T-helper 2 cell treated with Interferon-gamma antibody and Interleukin-4, amounts not matched to agents 5 μg/mL and 100 μg/mL, for 36 hours (primary cell): Measurements from ENCODE around the gene FGF22.
"Not testable (repeated sequence)": the region's sequence is repeated elsewhere in the genome, so short reads cannot be mapped to it uniquely, and the experiment has no call there.

Experiments used
- DNase-seq: peaks from one replicate; pipeline ENCODE4 v3.0.0; 2021; ENCODE audit warnings: low spot score
- H3K27ac Mint-ChIP-seq: one replicate; pipeline ENCODE4 v1.8.0; 2021; ENCODE audit warnings: mild to moderate bottlenecking, mixed read lengths
- H3K27me3 Mint-ChIP-seq: one replicate; pipeline ENCODE4 v1.8.0; 2021; ENCODE audit warnings: low read depth, mixed read lengths
- H3K36me3 Mint-ChIP-seq: one replicate; pipeline ENCODE4 v1.8.0; 2021; ENCODE audit warnings: low read depth, mixed read lengths
- H3K4me1 Mint-ChIP-seq: one replicate; pipeline ENCODE4 v1.8.0; 2021; ENCODE audit warnings: low read depth, mixed read lengths
- H3K4me3 Mint-ChIP-seq: one replicate; pipeline ENCODE4 v1.8.0; 2022; ENCODE audit warnings: mild to moderate bottlenecking, moderate library complexity, mixed read lengths
- H3K9me3 Mint-ChIP-seq: one replicate; pipeline ENCODE4 v1.8.0; 2021; ENCODE audit warnings: mixed read lengths

FGF22 gene

GRCh38 chr19:602391-603301 is 37.0 kb upstream of the FGF22 start:
- H3K36me3 Mint-ChIP-seq: no peaks in the 10 kb centered on the region
- no peak overlapping the region for H3K4me3 Mint-ChIP-seq
- H3K4me1 Mint-ChIP-seq: no peaks in the 10 kb centered on the region
- DNase-seq: no peak
- no peaks in the 10 kb centered on the region for H3K27me3 Mint-ChIP-seq
- H3K9me3 Mint-ChIP-seq: no peaks in the 10 kb centered on the region
- no peak overlapping the region for H3K27ac Mint-ChIP-seq

DNA sequence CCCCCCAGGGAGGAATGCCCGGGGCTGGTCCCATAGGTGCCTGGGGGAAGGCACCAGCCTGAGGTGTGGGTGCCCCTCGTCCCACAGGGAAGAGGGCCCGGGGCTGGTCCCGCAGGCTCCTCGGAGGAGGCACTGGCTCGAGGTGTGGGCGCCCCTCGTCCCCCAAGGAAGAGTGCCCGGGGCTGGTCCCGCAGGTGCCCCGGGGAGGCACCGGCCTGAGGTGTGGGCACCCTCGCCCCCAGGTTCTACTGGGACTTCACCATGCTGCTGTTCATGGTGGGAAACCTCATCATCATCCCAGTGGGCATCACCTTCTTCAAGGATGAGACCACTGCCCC is 36.4 kb upstream of the FGF22 start:
- H3K4me3 Mint-ChIP-seq, DNase-seq, H3K4me1 Mint-ChIP-seq, H3K27ac Mint-ChIP-seq, H3K9me3 Mint-ChIP-seq, H3K27me3 Mint-ChIP-seq, H3K36me3 Mint-ChIP-seq: not testable (repeated sequence)

DNA sequence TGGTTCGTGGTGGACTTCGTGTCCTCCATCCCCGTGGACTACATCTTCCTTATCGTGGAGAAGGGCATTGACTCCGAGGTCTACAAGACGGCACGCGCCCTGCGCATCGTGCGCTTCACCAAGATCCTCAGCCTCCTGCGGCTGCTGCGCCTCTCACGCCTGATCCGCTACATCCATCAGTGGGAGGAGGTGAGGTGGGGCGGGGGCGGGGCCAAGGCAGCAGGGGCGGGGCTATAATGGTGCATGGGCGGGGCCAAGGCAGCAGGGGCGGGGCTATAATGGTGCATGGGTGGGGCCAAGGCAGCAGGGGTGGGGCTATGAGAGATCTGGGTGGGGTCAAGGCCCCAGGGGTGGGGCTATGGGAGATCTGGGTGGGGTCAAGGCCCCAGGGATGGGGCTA is 35.9 kb upstream of the FGF22 start:
- not testable (repeated sequence) for H3K4me3 Mint-ChIP-seq, DNase-seq, H3K4me1 Mint-ChIP-seq, H3K27ac Mint-ChIP-seq, H3K27me3 Mint-ChIP-seq, H3K36me3 Mint-ChIP-seq, H3K9me3 Mint-ChIP-seq

GRCh38 chr19:604355-604754 is 35.3 kb upstream of the FGF22 start:
- Mint-ChIP-seq H3K36me3 (no peaks in the 10 kb centered on the region), H3K4me1 (no peaks in the 10 kb centered on the region), H3K27ac (peak overlapping the region; percentile 36), H3K4me3 (no peak overlapping the region), H3K27me3 (no peaks in the 10 kb centered on the region), H3K9me3 (no peaks in the 10 kb centered on the region)
- peak; percentile 32 for DNase-seq

GRCh38 chr19:605061-605971 is 34.4 kb upstream of the FGF22 start:
- H3K4me1 Mint-ChIP-seq, H3K4me3 Mint-ChIP-seq, H3K36me3 Mint-ChIP-seq, H3K9me3 Mint-ChIP-seq, H3K27ac Mint-ChIP-seq, H3K27me3 Mint-ChIP-seq: not testable (repeated sequence)
- peak; percentile 38 for DNase-seq

DNA sequence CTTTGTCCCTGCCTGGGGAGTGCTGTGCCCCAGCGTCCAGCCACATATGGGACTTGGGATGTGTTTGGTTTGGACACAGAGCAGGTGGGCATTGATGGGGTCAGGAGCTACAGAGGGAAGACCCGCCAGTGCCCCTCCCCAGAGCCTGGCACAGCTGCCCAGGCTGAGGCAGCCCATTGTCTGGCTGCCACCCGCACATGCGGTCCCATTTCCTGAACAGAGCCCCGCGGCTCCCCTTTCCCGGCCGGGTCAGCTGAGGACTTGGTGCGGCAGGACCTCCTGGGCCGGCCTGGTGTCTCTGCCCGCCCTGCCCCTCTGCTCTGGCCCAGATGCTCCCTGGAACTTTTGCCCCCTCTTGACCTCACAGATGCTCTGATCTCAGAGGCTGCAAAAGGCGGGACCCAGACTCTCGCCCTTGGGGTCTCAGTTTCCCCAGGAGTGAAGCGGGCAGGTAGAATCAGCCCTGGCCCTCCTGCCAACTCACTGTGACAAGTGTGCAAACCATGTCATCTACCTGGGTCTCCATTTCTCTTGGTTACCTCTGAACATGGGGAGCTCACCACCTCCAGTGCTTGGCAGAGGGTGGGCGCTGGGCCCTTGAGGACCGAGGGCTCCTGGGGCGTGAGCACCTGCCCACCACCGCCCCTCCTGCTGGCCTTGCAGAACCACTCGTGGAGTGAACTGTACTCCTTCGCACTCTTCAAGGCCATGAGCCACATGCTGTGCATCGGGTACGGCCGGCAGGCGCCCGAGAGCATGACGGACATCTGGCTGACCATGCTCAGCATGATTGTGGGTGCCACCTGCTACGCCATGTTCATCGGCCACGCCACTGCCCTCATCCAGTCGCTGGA is 32.2 kb upstream of the FGF22 start:
- no peak overlapping the region for H3K4me3 Mint-ChIP-seq
- no peaks in the 10 kb centered on the region for H3K36me3 Mint-ChIP-seq
- H3K4me1 Mint-ChIP-seq: peaks cover 3% of the 10 kb centered on the region
- no peak for DNase-seq
- no peaks in the 10 kb centered on the region for H3K27me3 Mint-ChIP-seq
- H3K27ac Mint-ChIP-seq: peak overlapping the region; percentile 26
- H3K9me3 Mint-ChIP-seq: no peaks in the 10 kb centered on the region

- Mint-ChIP-seq H3K36me3 (no peaks in the 10 kb centered on the region), H3K9me3 (no peaks in the 10 kb centered on the region), H3K27ac (no peak overlapping the region), H3K4me1 (peaks cover 3% of the 10 kb centered on the region), H3K27me3 (no peaks in the 10 kb centered on the region), H3K4me3 (no peak overlapping the region)
- no peak for DNase-seq
Measured at GRCh38 chr19:608155-609003, 31.3 kb upstream of the FGF22 start.

GRCh38 chr19:609004-609346 is 30.7 kb upstream of the FGF22 start:
- Mint-ChIP-seq H3K9me3 (no peaks in the 10 kb centered on the region), H3K4me3 (no peak overlapping the region), H3K27ac (no peak overlapping the region), H3K4me1 (peaks cover 3% of the 10 kb centered on the region), H3K27me3 (no peaks in the 10 kb centered on the region), H3K36me3 (no peaks in the 10 kb centered on the region)
- DNase-seq: no peak

DNA sequence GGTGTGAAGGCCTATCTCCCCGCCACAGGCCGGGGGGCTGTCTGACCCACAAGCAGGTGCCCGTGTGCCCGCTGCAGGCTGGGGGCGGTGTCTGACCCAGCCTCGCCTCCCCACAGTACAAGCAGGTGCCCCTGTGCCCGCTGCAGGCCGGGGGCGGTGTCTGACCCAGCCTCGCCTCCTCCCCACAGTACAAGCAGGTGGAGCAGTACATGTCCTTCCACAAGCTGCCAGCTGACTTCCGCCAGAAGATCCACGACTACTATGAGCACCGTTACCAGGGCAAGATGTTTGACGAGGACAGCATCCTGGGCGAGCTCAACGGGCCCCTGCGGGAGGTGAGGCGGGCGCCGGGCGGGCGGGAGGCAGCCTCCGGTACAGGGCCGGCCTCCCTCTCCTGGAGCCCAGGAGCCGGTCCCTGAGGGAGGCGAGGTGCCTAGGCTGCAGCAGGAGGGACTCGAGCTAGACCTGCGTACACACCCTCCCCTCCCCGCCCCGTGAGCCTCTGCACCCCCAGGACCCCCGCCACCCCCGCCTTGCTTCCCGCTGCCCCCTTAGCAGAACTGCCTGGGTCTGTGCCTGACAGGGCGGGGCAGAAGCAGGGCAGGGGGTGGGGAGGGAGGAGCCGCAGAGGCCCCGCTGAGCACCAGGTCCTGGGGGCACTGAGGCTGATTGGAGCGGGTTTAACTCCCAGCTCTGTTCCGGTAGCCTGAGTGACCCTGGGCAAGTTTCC is 29.4 kb upstream of the FGF22 start:
- Mint-ChIP-seq H3K27ac (peak overlapping the region; percentile 96), H3K4me1 (peaks cover 3% of the 10 kb centered on the region), H3K36me3 (peaks cover 2% of the 10 kb centered on the region), H3K9me3 (no peaks in the 10 kb centered on the region), H3K4me3 (peak overlapping the region; percentile 88), H3K27me3 (no peaks in the 10 kb centered on the region)
- DNase-seq: no peak

GRCh38 chr19:610801-611480 is 28.7 kb upstream of the FGF22 start:
- peak; percentile 59 for DNase-seq

GRCh38 chr19:611481-611868 is 28.2 kb upstream of the FGF22 start:
- Mint-ChIP-seq H3K4me3 (peak overlapping the region; percentile 88), H3K36me3 (peaks cover 6% of the 10 kb centered on the region), H3K4me1 (peaks cover 3% of the 10 kb centered on the region), H3K27me3 (no peaks in the 10 kb centered on the region), H3K9me3 (no peaks in the 10 kb centered on the region), H3K27ac (peak overlapping the region; percentile 71)
- DNase-seq: peak; percentile 76

More at GRCh38 chr19:610801-611480, 28.7 kb upstream of the FGF22 start:
- Mint-ChIP-seq H3K4me1 (peaks cover 3% of the 10 kb centered on the region), H3K9me3 (no peaks in the 10 kb centered on the region), H3K27ac (peak overlapping the region; percentile 96), H3K36me3 (peaks cover 6% of the 10 kb centered on the region), H3K4me3 (peak overlapping the region; percentile 88), H3K27me3 (no peaks in the 10 kb centered on the region)

DNA sequence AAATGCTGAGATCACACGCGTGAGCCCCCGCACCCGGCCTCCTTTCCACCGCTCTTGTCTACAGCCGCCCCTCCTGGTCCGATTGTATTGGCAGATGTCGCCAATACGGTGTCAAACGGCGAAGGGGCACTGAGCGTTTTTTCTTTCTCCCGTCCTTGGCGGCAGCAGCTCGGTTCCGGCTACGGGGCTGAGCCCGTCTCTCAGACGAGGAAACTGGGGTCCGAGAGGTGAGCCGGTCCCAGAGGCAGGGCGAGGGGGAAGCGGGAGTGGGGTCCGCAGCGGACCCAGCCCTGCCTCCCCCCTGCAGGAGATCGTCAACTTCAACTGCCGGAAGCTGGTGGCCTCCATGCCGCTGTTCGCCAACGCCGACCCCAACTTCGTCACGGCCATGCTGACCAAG is 26.7 kb upstream of the FGF22 start:
- Mint-ChIP-seq H3K4me1 (peaks cover 3% of the 10 kb centered on the region), H3K4me3 (no peak overlapping the region), H3K9me3 (no peaks in the 10 kb centered on the region), H3K27ac (no peak overlapping the region), H3K36me3 (peaks cover 6% of the 10 kb centered on the region), H3K27me3 (no peaks in the 10 kb centered on the region)
- DNase-seq: no peak
